Measurements from ENCODE around the gene ADGRG1. TPM values are rescaled to one million over a fixed set of nuclear protein-coding genes. Genes with fewer than 3 reads are reported as not detected.
A peak's percentile ranks its signal among the peaks of the same experiment; 100 is the strongest.

Gene ADGRG1
- total RNA-seq, 1 experiment from 2014 or later = 13.1 TPM

DNA sequence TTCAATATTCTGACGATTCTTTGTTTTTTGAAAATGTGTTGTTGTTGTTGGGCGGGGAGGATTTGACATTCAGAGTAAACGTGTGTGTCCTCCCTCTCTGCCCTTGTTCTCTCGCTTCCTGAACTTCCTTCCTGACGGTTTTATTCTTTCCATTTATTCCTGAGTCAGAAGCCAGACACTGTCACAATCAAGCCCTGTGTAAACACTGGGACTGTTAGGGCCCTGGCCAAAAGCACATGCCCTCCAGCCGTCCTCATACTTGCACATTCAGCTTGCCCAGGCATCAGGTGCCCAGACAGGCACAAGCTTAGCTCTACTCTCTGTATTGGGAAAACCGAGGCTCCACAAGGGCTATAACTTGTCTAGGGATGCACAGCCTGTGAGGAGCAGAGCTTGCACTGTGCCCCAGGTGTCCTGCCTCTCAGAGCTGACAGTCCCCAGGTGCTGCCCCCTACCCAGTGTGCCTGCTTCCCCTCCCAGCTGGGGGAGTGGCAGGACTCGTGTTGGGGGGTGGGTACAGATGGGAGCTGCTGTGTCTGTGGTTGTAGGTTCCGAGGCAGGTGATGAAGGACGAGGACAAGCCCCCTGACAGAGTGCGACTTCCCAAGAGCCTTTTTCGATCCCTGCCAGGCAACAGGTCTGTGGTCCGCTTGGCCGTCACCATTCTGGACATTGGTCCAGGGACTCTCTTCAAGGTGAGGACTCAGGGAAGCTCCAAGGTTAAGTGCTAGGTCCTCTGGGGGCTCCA is 49.4 kb downstream of the ADGRG1 start:
- TF ChIP-seq, protein P1, sequence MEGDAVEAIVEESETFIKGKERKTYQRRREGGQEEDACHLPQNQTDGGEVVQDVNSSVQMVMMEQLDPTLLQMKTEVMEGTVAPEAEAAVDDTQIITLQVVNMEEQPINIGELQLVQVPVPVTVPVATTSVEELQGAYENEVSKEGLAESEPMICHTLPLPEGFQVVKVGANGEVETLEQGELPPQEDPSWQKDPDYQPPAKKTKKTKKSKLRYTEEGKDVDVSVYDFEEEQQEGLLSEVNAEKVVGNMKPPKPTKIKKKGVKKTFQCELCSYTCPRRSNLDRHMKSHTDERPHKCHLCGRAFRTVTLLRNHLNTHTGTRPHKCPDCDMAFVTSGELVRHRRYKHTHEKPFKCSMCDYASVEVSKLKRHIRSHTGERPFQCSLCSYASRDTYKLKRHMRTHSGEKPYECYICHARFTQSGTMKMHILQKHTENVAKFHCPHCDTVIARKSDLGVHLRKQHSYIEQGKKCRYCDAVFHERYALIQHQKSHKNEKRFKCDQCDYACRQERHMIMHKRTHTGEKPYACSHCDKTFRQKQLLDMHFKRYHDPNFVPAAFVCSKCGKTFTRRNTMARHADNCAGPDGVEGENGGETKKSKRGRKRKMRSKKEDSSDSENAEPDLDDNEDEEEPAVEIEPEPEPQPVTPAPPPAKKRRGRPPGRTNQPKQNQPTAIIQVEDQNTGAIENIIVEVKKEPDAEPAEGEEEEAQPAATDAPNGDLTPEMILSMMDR (IDR thresholded peaks at IDR 0.05) = no peak
- TF ChIP-seq POLR2AphosphoS5 (IDR thresholded peaks at IDR 0.05; ENCODE audit: low read depth, low read length) (no peak), SIN3A (IDR thresholded peaks at IDR 0.05; ENCODE audit: borderline replicate concordance, insufficient read depth, low read depth, low read length) (no peak), TCF7L2 (IDR thresholded peaks at IDR 0.05; ENCODE audit: low read depth, low read length) (no peak)
- TF ChIP-seq, protein P2, sequence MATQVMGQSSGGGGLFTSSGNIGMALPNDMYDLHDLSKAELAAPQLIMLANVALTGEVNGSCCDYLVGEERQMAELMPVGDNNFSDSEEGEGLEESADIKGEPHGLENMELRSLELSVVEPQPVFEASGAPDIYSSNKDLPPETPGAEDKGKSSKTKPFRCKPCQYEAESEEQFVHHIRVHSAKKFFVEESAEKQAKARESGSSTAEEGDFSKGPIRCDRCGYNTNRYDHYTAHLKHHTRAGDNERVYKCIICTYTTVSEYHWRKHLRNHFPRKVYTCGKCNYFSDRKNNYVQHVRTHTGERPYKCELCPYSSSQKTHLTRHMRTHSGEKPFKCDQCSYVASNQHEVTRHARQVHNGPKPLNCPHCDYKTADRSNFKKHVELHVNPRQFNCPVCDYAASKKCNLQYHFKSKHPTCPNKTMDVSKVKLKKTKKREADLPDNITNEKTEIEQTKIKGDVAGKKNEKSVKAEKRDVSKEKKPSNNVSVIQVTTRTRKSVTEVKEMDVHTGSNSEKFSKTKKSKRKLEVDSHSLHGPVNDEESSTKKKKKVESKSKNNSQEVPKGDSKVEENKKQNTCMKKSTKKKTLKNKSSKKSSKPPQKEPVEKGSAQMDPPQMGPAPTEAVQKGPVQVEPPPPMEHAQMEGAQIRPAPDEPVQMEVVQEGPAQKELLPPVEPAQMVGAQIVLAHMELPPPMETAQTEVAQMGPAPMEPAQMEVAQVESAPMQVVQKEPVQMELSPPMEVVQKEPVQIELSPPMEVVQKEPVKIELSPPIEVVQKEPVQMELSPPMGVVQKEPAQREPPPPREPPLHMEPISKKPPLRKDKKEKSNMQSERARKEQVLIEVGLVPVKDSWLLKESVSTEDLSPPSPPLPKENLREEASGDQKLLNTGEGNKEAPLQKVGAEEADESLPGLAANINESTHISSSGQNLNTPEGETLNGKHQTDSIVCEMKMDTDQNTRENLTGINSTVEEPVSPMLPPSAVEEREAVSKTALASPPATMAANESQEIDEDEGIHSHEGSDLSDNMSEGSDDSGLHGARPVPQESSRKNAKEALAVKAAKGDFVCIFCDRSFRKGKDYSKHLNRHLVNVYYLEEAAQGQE (IDR thresholded peaks at IDR 0.05; ENCODE audit: insufficient read depth in 1 of 2, low read depth in 2 of 2, low read length in 1 of 2) = no peak
- H3K27ac ChIP-seq (ENCODE audit: low read length) = no peak overlapping the region
- H3K27me3 ChIP-seq (ENCODE audit: control insufficient read depth, insufficient read depth, low read length) = no peaks in the 10 kb centered on the region
- BruUV-seq (replicated peaks) = no TSS peak
- DNase-seq (ENCODE audit: low read depth, low spot score) (no peak), ATAC-seq (peak; percentile 75)
- H3K4me3 ChIP-seq (ENCODE audit: low read depth in 2 of 2, low read length in 2 of 2) = no peak overlapping the region
- CTCF ChIA-PET = no interaction called here
- H3K4me1 ChIP-seq (ENCODE audit: control insufficient read depth, insufficient read depth, low read length) = peaks cover 8% of the 10 kb centered on the region
- POLR2A ChIA-PET = no interaction called here
- intact Hi-C loops (cut with micrococcal nuclease; ENCODE audit: unreplicated experiment) = no loop called here
- no peaks in the 10 kb centered on the region for H3K36me3 ChIP-seq (ENCODE audit: control insufficient read depth, insufficient read depth, low read length)
- H3K9me3 ChIP-seq (ENCODE audit: control insufficient read depth, insufficient read depth, low read depth, low read length) = no peaks in the 10 kb centered on the region
- in situ Hi-C loops (cut with HindIII; ENCODE audit: low pct_unique_long_range_greater_than_20kb, low sequenced_read_pairs) = no loop called here

DNA sequence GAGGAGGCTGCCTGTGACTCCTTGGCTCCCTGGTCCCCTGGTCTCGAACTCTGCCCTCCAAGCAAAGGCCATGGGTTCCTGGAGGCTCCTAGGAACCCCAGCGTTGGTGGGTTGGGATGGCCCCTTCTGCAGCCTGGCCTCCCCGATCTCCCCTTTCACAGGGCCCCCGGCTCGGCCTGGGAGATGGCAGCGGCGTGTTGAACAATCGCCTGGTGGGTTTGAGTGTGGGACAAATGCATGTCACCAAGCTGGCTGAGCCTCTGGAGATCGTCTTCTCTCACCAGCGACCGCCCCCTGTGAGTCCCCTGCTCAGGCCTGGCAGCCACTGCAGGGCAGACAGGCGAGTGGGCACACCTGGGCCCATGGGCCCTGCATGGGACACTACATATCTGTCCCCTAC is 50.6 kb downstream of the ADGRG1 start:
- Histone ChIP-seq H3K4me1 (ENCODE audit: control insufficient read depth, insufficient read depth, low read length) (peaks cover 8% of the 10 kb centered on the region), H3K9me3 (ENCODE audit: control insufficient read depth, insufficient read depth, low read depth, low read length) (no peaks in the 10 kb centered on the region), H3K4me3 (ENCODE audit: low read depth in 2 of 2, low read length in 2 of 2) (no peak overlapping the region), H3K27me3 (ENCODE audit: control insufficient read depth, insufficient read depth, low read length) (no peaks in the 10 kb centered on the region), H3K36me3 (ENCODE audit: control insufficient read depth, insufficient read depth, low read length) (no peaks in the 10 kb centered on the region), H3K27ac (ENCODE audit: low read length) (no peak overlapping the region)
- ATAC-seq = no peak
- intact Hi-C loops (cut with micrococcal nuclease; ENCODE audit: unreplicated experiment) = no loop called here
- ChIA-PET POLR2A (no interaction called here), CTCF (no interaction called here)
- BruUV-seq (replicated peaks) = no TSS peak
- in situ Hi-C loops (cut with HindIII; ENCODE audit: low pct_unique_long_range_greater_than_20kb, low sequenced_read_pairs) = no loop called here
- DNase-seq (ENCODE audit: low read depth, low spot score) = no peak
- TF ChIP-seq, protein P2 (IDR thresholded peaks at IDR 0.05; ENCODE audit: insufficient read depth in 1 of 2, low read depth in 2 of 2, low read length in 1 of 2) = no peak
- TF ChIP-seq, protein P1 (IDR thresholded peaks at IDR 0.05) = no peak
- no peak for TF ChIP-seq TCF7L2 (IDR thresholded peaks at IDR 0.05; ENCODE audit: low read depth, low read length)
- TF ChIP-seq SIN3A (IDR thresholded peaks at IDR 0.05; ENCODE audit: borderline replicate concordance, insufficient read depth, low read depth, low read length) = no peak
- TF ChIP-seq POLR2AphosphoS5 (IDR thresholded peaks at IDR 0.05; ENCODE audit: low read depth, low read length) = no peak
